Measurements from ENCODE around the gene GAL3ST3. TPM values are rescaled to one million over a fixed set of nuclear protein-coding genes. Genes with fewer than 3 reads are reported as not detected.
"Not testable (repeated sequence)": the region's sequence is repeated elsewhere in the genome, so short reads cannot be mapped to it uniquely, and the experiment has no call there.

GAL3ST3 gene
- not detected for total RNA-seq
- total RNA-seq: 0 reads per million in 2 donors

DNA sequence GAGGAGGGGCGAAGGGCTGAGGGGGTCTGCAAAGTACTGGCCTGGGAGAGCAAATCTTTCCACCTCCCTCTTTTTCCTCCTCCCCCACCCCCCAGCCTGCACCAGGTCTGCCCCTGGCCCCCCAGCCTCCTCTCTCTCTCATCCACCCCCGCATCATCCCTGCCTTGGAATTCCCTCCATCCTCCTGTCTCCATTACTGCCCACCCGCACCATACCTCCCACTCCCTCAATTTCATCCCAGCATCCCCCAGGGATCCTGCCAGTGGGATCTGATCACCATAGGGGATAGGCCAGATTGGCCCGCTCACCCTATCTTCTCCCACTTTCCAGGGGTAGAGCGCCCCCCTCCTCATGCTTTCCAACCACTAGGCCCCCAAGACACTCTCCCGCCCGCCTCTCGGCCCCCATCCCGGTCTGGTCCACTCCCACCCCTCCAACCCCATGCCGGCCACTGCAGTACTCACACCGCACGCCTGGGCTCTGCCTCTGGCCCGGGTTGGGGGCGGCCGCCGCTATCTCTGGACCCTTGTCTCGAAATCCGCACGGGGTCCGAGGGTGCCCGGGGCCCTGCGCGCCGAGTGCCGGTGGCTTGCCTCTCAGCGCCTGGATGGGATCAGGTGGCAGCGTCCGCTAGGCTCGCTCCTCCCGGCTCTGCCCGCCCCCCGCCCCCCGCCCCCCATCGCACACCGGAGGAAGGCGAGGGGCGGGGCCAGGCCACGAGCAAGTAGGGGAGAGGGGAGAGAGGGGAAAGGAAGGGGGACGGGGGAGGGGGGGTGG, at the start of gene GAL3ST3:
GAL3ST3 (minus strand) TSS at position 615 of the 777 bp plus-strand sequence. CDS start 3,746 bp downstream, outside the sequence.
- peak within 1 kb of the TSS; percentile 28 for H3K4me3 Mint-ChIP-seq
- no peaks in the 10 kb centered on the region for H3K27me3 Mint-ChIP-seq
- no peaks in the 10 kb centered on the region for H3K9me3 ChIP-seq (ENCODE audit: control insufficient read depth, low read length, poor library complexity, severe bottlenecking)
- peaks cover 4% of the 10 kb centered on the region for H3K36me3 Mint-ChIP-seq (ENCODE audit: low read depth)
- no peak within 1 kb of the TSS for H3K27ac Mint-ChIP-seq
- DNase-seq (no peak), ATAC-seq (no peak)
- H3K4me1 Mint-ChIP-seq: peaks cover 21% of the 10 kb centered on the region

- peaks cover 17% of the 10 kb centered on the region for H3K4me1 Mint-ChIP-seq
- not testable (repeated sequence) for ATAC-seq, H3K27me3 Mint-ChIP-seq
Observed at GRCh38 chr11:66092125-66092524, 43.2 kb upstream of the GAL3ST3 start.

GRCh38 chr11:66090288-66090687, 41.3 kb upstream of the GAL3ST3 start:
- peak overlapping the region; percentile 76 for H3K27ac Mint-ChIP-seq
- DNase-seq: no peak
- H3K36me3 Mint-ChIP-seq (ENCODE audit: low read depth): peaks cover 2% of the 10 kb centered on the region
- H3K4me3 Mint-ChIP-seq: no peak overlapping the region
- ATAC-seq: no peak
- H3K9me3 ChIP-seq (ENCODE audit: control insufficient read depth, low read length, poor library complexity, severe bottlenecking): no peaks in the 10 kb centered on the region
- no peaks in the 10 kb centered on the region for H3K27me3 Mint-ChIP-seq
- H3K4me1 Mint-ChIP-seq: peaks cover 15% of the 10 kb centered on the region

More at GRCh38 chr11:66092125-66092524, 43.2 kb upstream of the GAL3ST3 start:
- not testable (repeated sequence) for H3K36me3 Mint-ChIP-seq (ENCODE audit: low read depth); H3K4me3 Mint-ChIP-seq; DNase-seq; H3K27ac Mint-ChIP-seq; H3K9me3 ChIP-seq (ENCODE audit: control insufficient read depth, low read length, poor library complexity, severe bottlenecking)

DNA sequence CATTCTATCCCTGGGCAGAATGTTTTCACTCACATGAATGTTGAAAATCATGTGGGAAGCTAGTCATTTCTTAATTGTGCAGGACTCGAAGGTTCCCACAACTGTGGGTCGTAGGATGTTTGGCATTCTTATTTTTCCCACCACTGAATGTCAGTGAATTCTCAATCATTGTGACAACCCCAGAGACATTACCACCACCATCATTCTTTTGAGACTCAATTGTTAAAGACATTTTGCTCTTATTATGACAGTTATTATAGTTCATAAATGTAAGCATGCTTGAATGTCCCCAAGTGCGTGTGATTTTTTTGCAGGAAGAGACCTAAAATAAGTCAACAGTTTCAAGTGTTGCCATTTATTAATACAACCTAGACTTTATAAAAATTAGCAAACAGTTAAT, 40.1 kb upstream of the GAL3ST3 start:
- H3K9me3 ChIP-seq (ENCODE audit: control insufficient read depth, low read length, poor library complexity, severe bottlenecking): no peaks in the 10 kb centered on the region
- Mint-ChIP-seq H3K27me3 (no peaks in the 10 kb centered on the region), H3K36me3 (ENCODE audit: low read depth) (peaks cover 2% of the 10 kb centered on the region), H3K4me1 (peaks cover 24% of the 10 kb centered on the region), H3K4me3 (no peak overlapping the region), H3K27ac (peak overlapping the region; percentile 62)
- no peak for DNase-seq
- ATAC-seq: no peak

DNA sequence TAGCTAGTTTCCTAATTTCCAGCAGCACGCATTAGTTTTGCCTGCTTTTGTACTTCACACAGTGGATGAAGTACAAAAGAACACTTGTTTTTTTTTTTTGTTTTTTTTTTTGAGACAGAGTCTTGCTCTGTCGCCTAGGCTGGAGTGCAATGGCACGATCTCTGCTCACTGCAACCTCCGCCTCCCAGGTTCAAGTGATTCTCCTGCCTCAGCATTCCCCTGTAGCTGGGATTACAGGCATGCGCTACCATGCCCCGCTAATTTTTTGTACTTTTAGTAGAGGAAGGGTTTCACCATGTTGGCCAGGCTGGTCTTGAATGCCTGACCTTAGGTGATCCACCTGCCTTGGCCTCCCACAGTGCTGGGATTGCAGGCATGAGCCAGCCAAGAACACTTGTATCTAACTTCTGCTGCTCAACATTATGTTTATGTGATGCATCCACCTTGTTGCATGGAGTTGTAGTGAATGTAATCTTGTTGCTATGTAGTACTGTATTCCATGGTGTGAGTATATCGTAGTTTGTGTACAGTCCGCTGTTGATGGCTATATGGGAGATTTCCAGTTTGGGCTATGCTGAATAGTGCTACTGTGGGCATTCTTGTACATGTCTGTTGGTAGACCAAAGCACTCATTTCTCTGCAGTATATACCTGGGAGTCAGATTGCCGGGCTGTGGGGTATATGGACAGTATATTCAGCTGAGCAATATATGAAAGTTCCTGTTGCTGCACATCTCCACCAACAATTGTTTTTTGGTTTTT, 38.4 kb upstream of the GAL3ST3 start:
- ATAC-seq: no peak
- H3K4me3 Mint-ChIP-seq: peak overlapping the region; percentile 33
- H3K27ac Mint-ChIP-seq: peak overlapping the region; percentile 68
- no peaks in the 10 kb centered on the region for H3K36me3 Mint-ChIP-seq (ENCODE audit: low read depth)
- H3K27me3 Mint-ChIP-seq: no peaks in the 10 kb centered on the region
- DNase-seq: no peak
- no peaks in the 10 kb centered on the region for H3K9me3 ChIP-seq (ENCODE audit: control insufficient read depth, low read length, poor library complexity, severe bottlenecking)
- peaks cover 38% of the 10 kb centered on the region for H3K4me1 Mint-ChIP-seq

DNA sequence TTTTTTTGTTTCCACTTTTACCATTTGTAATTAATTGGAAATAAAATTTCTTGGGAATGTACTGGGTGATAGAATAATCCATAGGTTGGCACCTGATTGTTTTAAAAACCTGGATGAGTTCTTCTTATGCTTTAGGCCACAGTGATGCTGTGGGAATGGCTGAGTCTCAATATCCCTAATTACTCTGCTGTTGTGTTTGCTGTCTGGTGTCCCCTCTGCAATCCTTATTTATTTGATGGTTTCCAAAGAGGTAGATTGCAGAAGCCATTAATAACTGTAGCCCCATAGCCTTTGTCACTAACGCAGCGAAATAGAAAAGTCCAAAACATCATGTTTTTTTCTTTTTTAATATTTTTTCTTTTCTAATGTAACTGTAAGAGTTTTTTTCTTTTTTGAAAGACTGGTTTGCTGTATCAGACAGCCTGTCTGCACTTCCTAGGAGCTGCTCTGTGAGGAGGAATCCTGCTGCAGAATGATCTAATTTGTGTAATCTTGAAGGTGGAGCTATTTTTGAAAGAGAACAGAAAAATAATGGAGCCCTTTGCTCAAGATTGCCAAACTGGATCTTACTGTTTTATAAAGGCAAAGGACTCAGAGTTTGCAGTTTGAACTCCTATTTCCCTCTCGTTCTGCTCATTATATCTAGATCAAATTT, 36.0 kb upstream of the GAL3ST3 start:
- no peaks in the 10 kb centered on the region for H3K9me3 ChIP-seq (ENCODE audit: control insufficient read depth, low read length, poor library complexity, severe bottlenecking)
- H3K27me3 Mint-ChIP-seq: no peaks in the 10 kb centered on the region
- ATAC-seq: no peak
- peaks cover 57% of the 10 kb centered on the region for H3K4me1 Mint-ChIP-seq
- no peaks in the 10 kb centered on the region for H3K36me3 Mint-ChIP-seq (ENCODE audit: low read depth)
- DNase-seq: no peak
- peak overlapping the region; percentile 96 for H3K27ac Mint-ChIP-seq
- H3K4me3 Mint-ChIP-seq: no peak overlapping the region

DNA sequence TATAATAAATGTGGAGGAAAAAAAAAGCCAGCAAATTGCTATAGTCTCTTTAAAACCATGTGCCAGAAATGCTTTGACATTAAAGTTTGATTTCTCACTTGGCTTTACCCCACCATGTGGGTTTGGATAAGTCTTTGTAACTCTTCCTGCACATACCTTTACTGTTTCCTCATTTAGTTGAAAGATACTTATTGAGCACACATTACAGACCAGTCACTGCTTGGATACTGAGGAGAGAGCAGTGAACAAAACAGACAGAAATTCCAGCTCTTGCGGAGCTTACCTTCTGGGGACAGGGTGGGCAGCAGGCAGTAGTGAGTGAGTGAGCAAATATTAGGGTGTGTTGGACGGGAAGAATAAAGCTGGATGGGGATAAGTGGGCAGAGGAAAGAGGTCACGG, 34.8 kb upstream of the GAL3ST3 start:
- Mint-ChIP-seq H3K36me3 (ENCODE audit: low read depth) (peaks cover 2% of the 10 kb centered on the region), H3K4me1 (peaks cover 67% of the 10 kb centered on the region), H3K27ac (peak overlapping the region; percentile 96), H3K27me3 (no peaks in the 10 kb centered on the region), H3K4me3 (peak overlapping the region; percentile 76)
- no peak for ATAC-seq
- no peaks in the 10 kb centered on the region for H3K9me3 ChIP-seq (ENCODE audit: control insufficient read depth, low read length, poor library complexity, severe bottlenecking)
- no peak for DNase-seq

- Mint-ChIP-seq H3K27ac (peak overlapping the region; percentile 96), H3K27me3 (no peaks in the 10 kb centered on the region), H3K4me3 (peak overlapping the region; percentile 76), H3K36me3 (ENCODE audit: low read depth) (peaks cover 2% of the 10 kb centered on the region), H3K4me1 (peaks cover 68% of the 10 kb centered on the region)
- ATAC-seq: no peak
- no peaks in the 10 kb centered on the region for H3K9me3 ChIP-seq (ENCODE audit: control insufficient read depth, low read length, poor library complexity, severe bottlenecking)
- DNase-seq: no peak
Observed at GRCh38 chr11:66082946-66083698, 34.2 kb upstream of the GAL3ST3 start.

GRCh38 chr11:66081505-66081904, 32.5 kb upstream of the GAL3ST3 start:
- ATAC-seq (peak; percentile 96), DNase-seq (peak; percentile 39 to 67 (median 61))
- no peaks in the 10 kb centered on the region for H3K27me3 Mint-ChIP-seq
- peak overlapping the region; percentile 96 for H3K27ac Mint-ChIP-seq
- peaks cover 4% of the 10 kb centered on the region for H3K36me3 Mint-ChIP-seq (ENCODE audit: low read depth)
- peaks cover 63% of the 10 kb centered on the region for H3K4me1 Mint-ChIP-seq
- H3K9me3 ChIP-seq (ENCODE audit: control insufficient read depth, low read length, poor library complexity, severe bottlenecking): no peaks in the 10 kb centered on the region
- H3K4me3 Mint-ChIP-seq: peak overlapping the region; percentile 83

- H3K27me3 Mint-ChIP-seq: no peaks in the 10 kb centered on the region
- DNase-seq (peak; percentile 27 to 58 (median 38)), ATAC-seq (peak; percentile 50)
- peaks cover 8% of the 10 kb centered on the region for H3K36me3 Mint-ChIP-seq (ENCODE audit: low read depth)
- H3K27ac Mint-ChIP-seq: peak overlapping the region; percentile 96
- H3K4me1 Mint-ChIP-seq: peaks cover 66% of the 10 kb centered on the region
- no peaks in the 10 kb centered on the region for H3K9me3 ChIP-seq (ENCODE audit: control insufficient read depth, low read length, poor library complexity, severe bottlenecking)
- H3K4me3 Mint-ChIP-seq: peak overlapping the region; percentile 83
Observed at GRCh38 chr11:66080055-66080817, 31.3 kb upstream of the GAL3ST3 start.

DNA sequence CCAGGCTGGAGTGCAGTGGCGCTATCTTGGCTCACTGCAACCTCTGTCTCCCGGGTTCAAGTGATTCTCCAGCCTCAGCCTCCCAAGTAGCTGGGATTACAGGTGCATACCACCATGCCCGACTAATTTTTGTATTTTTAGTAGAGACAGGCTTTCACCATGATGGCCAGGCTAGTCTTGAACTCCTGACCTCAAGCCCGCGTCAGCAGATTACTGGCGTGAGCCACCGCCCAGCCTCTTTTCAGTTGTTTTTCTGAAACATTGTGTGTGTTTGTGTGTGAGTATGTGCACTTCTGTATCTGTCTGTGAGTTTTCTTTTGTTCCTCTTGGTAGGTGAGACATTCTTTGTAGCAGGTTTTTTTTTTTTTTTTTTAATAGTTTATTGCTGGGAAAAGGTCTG, 30.0 kb upstream of the GAL3ST3 start:
- not testable (repeated sequence) for H3K9me3 ChIP-seq (ENCODE audit: control insufficient read depth, low read length, poor library complexity, severe bottlenecking); DNase-seq; H3K27me3 Mint-ChIP-seq; ATAC-seq; H3K36me3 Mint-ChIP-seq (ENCODE audit: low read depth)
- peak overlapping the region; percentile 58 for H3K4me3 Mint-ChIP-seq
- peak overlapping the region; percentile 96 for H3K27ac Mint-ChIP-seq
- H3K4me1 Mint-ChIP-seq: peaks cover 62% of the 10 kb centered on the region

DNA sequence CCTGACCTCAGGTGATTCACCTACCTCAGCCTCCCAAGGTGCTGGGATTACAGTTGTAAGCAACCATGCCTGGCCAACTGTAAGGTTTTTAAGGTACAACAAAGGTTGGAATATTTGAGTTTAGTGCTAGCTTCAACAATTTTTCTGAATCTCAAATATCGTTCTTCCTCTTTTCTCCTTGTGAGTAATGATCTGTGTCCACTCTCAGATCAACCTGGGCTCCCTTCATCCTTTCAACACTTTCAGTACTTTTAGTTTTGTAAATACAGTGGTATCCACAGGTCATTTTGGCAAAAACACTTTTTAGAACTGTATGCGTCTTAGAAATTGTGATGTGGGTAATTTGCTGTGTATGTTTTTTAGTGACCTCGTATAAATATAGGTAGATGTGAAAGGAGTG, 29.0 kb upstream of the GAL3ST3 start:
- Mint-ChIP-seq H3K27me3 (no peaks in the 10 kb centered on the region), H3K36me3 (ENCODE audit: low read depth) (peaks cover 8% of the 10 kb centered on the region), H3K4me1 (peaks cover 55% of the 10 kb centered on the region), H3K4me3 (peak overlapping the region; percentile 54), H3K27ac (peak overlapping the region; percentile 96)
- H3K9me3 ChIP-seq (ENCODE audit: control insufficient read depth, low read length, poor library complexity, severe bottlenecking): no peaks in the 10 kb centered on the region
- no peak for DNase-seq
- ATAC-seq: no peak

Measured in T-helper 17 cell (primary cell).